Upper lobe of left lung (tissue), 4 donors: ENCODE data around the gene TM4SF1.

Experiments used
- POLR2A ChIP-seq, 4 donors: fragments of 450-650 bp; IDR thresholded peaks; one replicate each; pipeline ENCODE4 v1.5.1; 2016 to 2017; ENCODE audit warnings: antibody characterized with exemption in 4 of 4, mild to moderate bottlenecking in 2 of 4
- TF ChIP-seq, protein P1 (sequence below), 6 experiments: fragments of 450-650 bp in 4 of 6; fragments of 200-600 bp in 2 of 6; sonication (generic) in 2 of 6; IDR thresholded peaks; one replicate each; pipeline ENCODE4 v1.5.1; 2016 to 2019; ENCODE audit warnings: antibody characterized with exemption in 6 of 6

DNA sequence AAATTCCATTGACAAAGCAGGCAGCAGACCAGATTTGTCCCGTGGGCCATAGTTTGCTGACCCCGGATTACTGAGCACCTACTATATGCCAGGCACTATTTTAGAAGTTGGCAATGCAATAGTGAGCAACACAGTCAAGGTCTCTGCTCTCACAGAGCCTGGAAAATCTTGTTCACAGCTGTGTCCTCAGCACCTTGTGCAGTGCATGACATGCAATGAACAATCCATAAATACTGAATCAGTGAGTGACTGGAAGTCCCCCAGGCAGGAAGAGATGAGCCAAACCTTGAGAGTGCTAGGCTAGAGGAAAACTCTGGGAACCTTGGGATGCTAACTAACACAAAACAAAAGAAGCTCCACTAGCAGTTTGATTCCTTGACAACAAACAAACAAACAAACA lies 14.4 kb downstream of the TM4SF1 start:
- TF ChIP-seq, protein P1, sequence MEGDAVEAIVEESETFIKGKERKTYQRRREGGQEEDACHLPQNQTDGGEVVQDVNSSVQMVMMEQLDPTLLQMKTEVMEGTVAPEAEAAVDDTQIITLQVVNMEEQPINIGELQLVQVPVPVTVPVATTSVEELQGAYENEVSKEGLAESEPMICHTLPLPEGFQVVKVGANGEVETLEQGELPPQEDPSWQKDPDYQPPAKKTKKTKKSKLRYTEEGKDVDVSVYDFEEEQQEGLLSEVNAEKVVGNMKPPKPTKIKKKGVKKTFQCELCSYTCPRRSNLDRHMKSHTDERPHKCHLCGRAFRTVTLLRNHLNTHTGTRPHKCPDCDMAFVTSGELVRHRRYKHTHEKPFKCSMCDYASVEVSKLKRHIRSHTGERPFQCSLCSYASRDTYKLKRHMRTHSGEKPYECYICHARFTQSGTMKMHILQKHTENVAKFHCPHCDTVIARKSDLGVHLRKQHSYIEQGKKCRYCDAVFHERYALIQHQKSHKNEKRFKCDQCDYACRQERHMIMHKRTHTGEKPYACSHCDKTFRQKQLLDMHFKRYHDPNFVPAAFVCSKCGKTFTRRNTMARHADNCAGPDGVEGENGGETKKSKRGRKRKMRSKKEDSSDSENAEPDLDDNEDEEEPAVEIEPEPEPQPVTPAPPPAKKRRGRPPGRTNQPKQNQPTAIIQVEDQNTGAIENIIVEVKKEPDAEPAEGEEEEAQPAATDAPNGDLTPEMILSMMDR (IDR thresholded peaks at IDR 0.05): no peak
- no peak for TF ChIP-seq POLR2A (IDR thresholded peaks at IDR 0.05)
